ENCODE measurements around the gene ADAMTSL2. TPM values are rescaled to one million over a fixed set of nuclear protein-coding genes. Genes with fewer than 3 reads are reported as not detected.
A peak's percentile ranks its signal among the peaks of the same experiment; 100 is the strongest.

The ADAMTSL2 gene
- total and polyA plus RNA-seq, 7 experiments from 2014 or later: 0.16 to 2.7 (median 0.71) TPM; not detected in 1

GRCh38 chr9:133576875-133577736 lies 42.6 kb downstream of the ADAMTSL2 start:
- no peak overlapping the region for H3K27ac Mint-ChIP-seq
- no peak for DNase-seq
- H3K9me3 Mint-ChIP-seq: peaks cover 0 to 3% (median 0%) of the 10 kb centered on the region in 11 donors
- no peaks in the 10 kb centered on the region for H3K36me3 Mint-ChIP-seq
- no peaks in the 10 kb centered on the region for H3K27me3 ChIP-seq (ENCODE audit: control insufficient read depth in 2 of 2, insufficient read depth in 2 of 2, low read length in 2 of 2)
- intact Hi-C loops (cut with micrococcal nuclease): no loop called here
- peak overlapping the region in 2 of 10 donors; percentile 44 to 64 for H3K4me3 Mint-ChIP-seq
- peaks cover 13 to 46% (median 32%) of the 10 kb centered on the region in 5 donors for H3K27me3 Mint-ChIP-seq
- H3K4me3 ChIP-seq (ENCODE audit: low read length): no peak overlapping the region
- H3K9me3 ChIP-seq (ENCODE audit: control insufficient read depth in 2 of 3, low read length in 3 of 3): no peaks in the 10 kb centered on the region
- ChIA-PET POLR2A (no interaction called here), CTCF (no interaction called here)
- no peak overlapping the region for H3K27ac ChIP-seq (ENCODE audit: low read depth, low read length)
- peaks cover 0 to 13% (median 8%) of the 10 kb centered on the region in 7 donors for H3K4me1 Mint-ChIP-seq
- H3K36me3 ChIP-seq (ENCODE audit: control insufficient read depth in 2 of 3, insufficient read depth in 3 of 3, low read length in 3 of 3): no peaks in the 10 kb centered on the region
- ATAC-seq: no peak
- no peaks in the 10 kb centered on the region for H3K4me1 ChIP-seq (ENCODE audit: control insufficient read depth in 2 of 2, insufficient read depth in 2 of 2, low read length in 2 of 2)

GRCh38 chr9:133577737-133578112 lies 43.2 kb downstream of the ADAMTSL2 start:
- Mint-ChIP-seq H3K9me3 (peaks cover 0 to 3% (median 0%) of the 10 kb centered on the region in 11 donors), H3K27ac (no peak overlapping the region), H3K36me3 (no peaks in the 10 kb centered on the region), H3K4me1 (peaks cover 0 to 13% (median 8%) of the 10 kb centered on the region in 7 donors), H3K4me3 (no peak overlapping the region), H3K27me3 (peaks cover 13 to 52% (median 32%) of the 10 kb centered on the region in 5 donors)
- Histone ChIP-seq H3K4me1 (ENCODE audit: control insufficient read depth in 2 of 2, insufficient read depth in 2 of 2, low read length in 2 of 2) (no peaks in the 10 kb centered on the region), H3K9me3 (ENCODE audit: control insufficient read depth in 2 of 3, low read length in 3 of 3) (no peaks in the 10 kb centered on the region), H3K27ac (ENCODE audit: low read depth, low read length) (no peak overlapping the region), H3K36me3 (ENCODE audit: control insufficient read depth in 2 of 3, insufficient read depth in 3 of 3, low read length in 3 of 3) (no peaks in the 10 kb centered on the region), H3K27me3 (ENCODE audit: control insufficient read depth in 2 of 2, insufficient read depth in 2 of 2, low read length in 2 of 2) (no peaks in the 10 kb centered on the region), H3K4me3 (ENCODE audit: low read length) (no peak overlapping the region)
- ChIA-PET POLR2A (no interaction called here), CTCF (no interaction called here)
- no peak for DNase-seq
- intact Hi-C loops (cut with micrococcal nuclease): no loop called here
- no peak for ATAC-seq

DNA sequence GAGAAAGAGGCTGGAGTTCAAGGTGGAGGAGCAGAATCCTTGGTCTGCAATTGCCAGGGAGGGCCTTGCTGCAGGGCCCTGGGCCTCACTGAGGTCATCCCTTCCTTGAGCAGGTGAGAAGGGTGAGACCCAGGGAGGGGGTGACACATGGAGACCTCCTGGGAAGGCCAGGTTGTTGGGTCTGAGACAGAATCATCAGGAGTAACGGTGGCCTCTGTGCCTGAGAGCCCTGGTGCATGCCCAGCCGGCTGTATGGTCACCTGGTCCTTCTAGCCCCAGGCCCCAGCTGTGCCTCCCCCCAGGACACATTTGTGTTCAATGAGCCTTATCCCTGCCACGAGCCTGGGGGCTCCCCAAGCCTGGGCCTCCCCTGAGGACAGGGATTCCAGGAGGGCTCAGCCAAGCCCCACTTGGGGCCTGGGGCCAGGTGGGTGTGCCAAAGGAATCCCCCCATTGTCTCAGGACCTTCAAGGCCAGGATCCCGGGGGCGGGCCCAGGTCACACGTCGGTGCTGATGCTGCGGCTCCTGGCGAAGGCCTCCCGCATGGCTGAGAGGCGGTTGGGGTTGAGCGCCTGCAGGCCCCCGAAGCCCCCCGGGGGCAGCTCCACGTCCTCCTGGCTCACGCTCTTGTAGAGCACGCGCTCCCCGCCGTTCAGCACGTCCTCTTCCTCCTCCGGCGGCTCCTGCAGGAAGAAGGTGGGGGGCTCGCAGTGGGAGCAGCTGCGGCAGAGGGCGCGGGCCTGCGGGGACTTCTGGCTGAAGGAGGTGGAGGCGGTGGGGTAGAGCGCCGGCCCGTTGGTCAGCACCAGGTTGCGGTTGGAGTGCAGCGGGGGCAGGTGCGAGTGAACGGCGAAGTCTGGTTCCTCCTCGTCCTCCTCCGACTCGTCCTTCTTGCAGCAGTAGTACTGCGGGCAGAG lies 44.3 kb downstream of the ADAMTSL2 start:
- no peaks in the 10 kb centered on the region for H3K27me3 ChIP-seq (ENCODE audit: control insufficient read depth in 2 of 2, insufficient read depth in 2 of 2, low read length in 2 of 2)
- no peak overlapping the region for H3K27ac Mint-ChIP-seq

DNA sequence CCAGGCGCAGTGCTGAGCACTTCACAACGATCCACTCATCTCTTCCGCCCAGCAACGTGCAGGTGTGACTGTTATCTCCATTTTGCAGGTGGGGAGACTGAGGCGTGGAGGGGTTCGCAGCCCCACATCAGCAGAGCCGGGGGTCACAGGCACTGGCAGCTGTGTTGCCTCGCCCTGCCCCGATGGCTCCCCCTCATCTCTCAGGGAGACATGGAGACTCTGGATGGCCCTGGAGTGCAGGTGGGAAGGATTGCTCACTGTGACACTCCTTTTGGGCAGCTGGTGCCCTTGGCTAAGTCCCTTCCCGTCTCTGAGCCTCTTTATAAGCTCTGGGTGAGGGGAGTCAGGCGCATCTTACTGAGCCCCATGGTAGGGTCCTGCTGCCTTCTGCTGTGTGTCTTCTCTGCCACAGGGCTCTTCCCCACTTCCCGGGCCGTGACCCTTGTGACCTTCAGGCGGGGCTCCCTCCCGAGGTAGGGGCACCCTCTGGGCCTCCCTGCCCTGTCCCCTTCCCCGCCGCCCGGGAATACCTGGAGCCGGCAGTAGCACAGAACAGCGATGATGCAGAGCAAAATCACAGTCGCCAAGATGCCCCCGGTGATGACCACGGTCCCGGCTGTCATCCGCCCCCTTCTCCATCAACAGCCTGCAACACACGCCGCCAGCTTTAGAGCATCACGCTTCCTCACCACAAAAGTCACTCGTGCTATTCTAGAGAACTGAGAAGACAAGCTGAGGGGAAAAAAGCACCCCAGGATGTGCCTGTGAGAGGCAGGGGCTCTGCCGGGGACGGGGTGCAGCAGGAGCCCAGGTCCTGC lies 45.3 kb downstream of the ADAMTSL2 start:
- POLR2A ChIA-PET: interaction anchor here (1.0 kb wide), 1 partner anchor 44 kb away, joined by 3 read pairs; no protein-coding TSS in a partner anchor
- intact Hi-C loops (cut with micrococcal nuclease): no loop called here
- ATAC-seq: no peak

More for the DNA sequence above, 44.3 kb downstream of the ADAMTSL2 start:
- H3K36me3 Mint-ChIP-seq: no peaks in the 10 kb centered on the region
- peaks cover 0 to 3% (median 0%) of the 10 kb centered on the region in 11 donors for H3K9me3 Mint-ChIP-seq
- intact Hi-C loops (cut with micrococcal nuclease): no loop called here
- H3K4me1 Mint-ChIP-seq: peaks cover 0 to 13% (median 8%) of the 10 kb centered on the region in 7 donors
- Histone ChIP-seq H3K4me1 (ENCODE audit: control insufficient read depth in 2 of 2, insufficient read depth in 2 of 2, low read length in 2 of 2) (no peaks in the 10 kb centered on the region), H3K9me3 (ENCODE audit: control insufficient read depth in 2 of 3, low read length in 3 of 3) (no peaks in the 10 kb centered on the region), H3K4me3 (ENCODE audit: low read length) (no peak overlapping the region), H3K36me3 (ENCODE audit: control insufficient read depth in 2 of 3, insufficient read depth in 3 of 3, low read length in 3 of 3) (no peaks in the 10 kb centered on the region), H3K27ac (ENCODE audit: low read depth, low read length) (no peak overlapping the region)
- CTCF ChIA-PET: no interaction called here
- peaks cover 13 to 57% (median 33%) of the 10 kb centered on the region in 5 donors for H3K27me3 Mint-ChIP-seq
- H3K4me3 Mint-ChIP-seq: no peak overlapping the region
- POLR2A ChIA-PET: interaction anchor here (1.0 kb wide), 1 partner anchor 45 kb away, joined by 3 read pairs; no protein-coding TSS in a partner anchor
- DNase-seq (no peak), ATAC-seq (no peak)

DNA sequence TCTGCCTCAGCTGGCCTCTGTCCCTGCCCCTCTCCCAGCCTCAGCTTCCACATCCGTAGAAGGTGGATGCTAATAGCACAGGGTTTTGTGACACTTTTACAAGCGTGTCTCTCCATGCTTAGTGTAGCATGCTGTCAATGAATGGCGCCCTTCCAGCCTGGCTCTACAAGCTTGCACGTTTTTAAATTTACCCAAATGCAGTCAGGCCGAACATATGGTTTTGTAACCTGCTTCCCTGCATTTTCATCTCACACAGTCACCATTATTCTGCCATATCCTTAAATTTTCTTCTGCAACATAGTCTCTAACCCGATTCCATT lies 45.9 kb downstream of the ADAMTSL2 start:
- Mint-ChIP-seq H3K36me3 (peaks cover 0 to 4% (median 0%) of the 10 kb centered on the region in 5 donors), H3K27me3 (peaks cover 29 to 68% (median 49%) of the 10 kb centered on the region in 5 donors), H3K4me3 (no peak overlapping the region), H3K27ac (no peak overlapping the region), H3K9me3 (peaks cover 0 to 3% (median 0%) of the 10 kb centered on the region in 11 donors), H3K4me1 (peaks cover 0 to 16% (median 15%) of the 10 kb centered on the region in 7 donors)
- ChIA-PET POLR2A (no interaction called here), CTCF (no interaction called here)
- H3K4me3 ChIP-seq (ENCODE audit: low read length): no peak overlapping the region
- intact Hi-C loops (cut with micrococcal nuclease): no loop called here
- H3K4me1 ChIP-seq (ENCODE audit: control insufficient read depth in 2 of 2, insufficient read depth in 2 of 2, low read length in 2 of 2): peaks cover 0 to 8% of the 10 kb centered on the region in 2 donors
- DNase-seq (no peak), ATAC-seq (no peak)
- H3K36me3 ChIP-seq (ENCODE audit: control insufficient read depth in 2 of 3, insufficient read depth in 3 of 3, low read length in 3 of 3): no peaks in the 10 kb centered on the region
- peaks cover 0 to 10% of the 10 kb centered on the region in 2 donors for H3K27me3 ChIP-seq (ENCODE audit: control insufficient read depth in 2 of 2, insufficient read depth in 2 of 2, low read length in 2 of 2)
- H3K9me3 ChIP-seq (ENCODE audit: control insufficient read depth in 2 of 3, low read length in 3 of 3): no peaks in the 10 kb centered on the region
- no peak overlapping the region for H3K27ac ChIP-seq (ENCODE audit: low read depth, low read length)

More for the DNA sequence above, 45.3 kb downstream of the ADAMTSL2 start:
- peaks cover 0 to 3% (median 0%) of the 10 kb centered on the region in 11 donors for H3K9me3 Mint-ChIP-seq
- CTCF ChIA-PET: no interaction called here
- no peak overlapping the region for H3K4me3 Mint-ChIP-seq
- H3K27ac ChIP-seq (ENCODE audit: low read depth, low read length): no peak overlapping the region
- H3K4me1 ChIP-seq (ENCODE audit: control insufficient read depth in 2 of 2, insufficient read depth in 2 of 2, low read length in 2 of 2): peaks cover 0 to 4% of the 10 kb centered on the region in 2 donors
- H3K27me3 ChIP-seq (ENCODE audit: control insufficient read depth in 2 of 2, insufficient read depth in 2 of 2, low read length in 2 of 2): peaks cover 0 to 7% of the 10 kb centered on the region in 2 donors
- no peak for DNase-seq
- H3K36me3 Mint-ChIP-seq: peaks cover 0 to 4% (median 0%) of the 10 kb centered on the region in 5 donors
- peaks cover 0 to 16% (median 14%) of the 10 kb centered on the region in 7 donors for H3K4me1 Mint-ChIP-seq
- H3K9me3 ChIP-seq (ENCODE audit: control insufficient read depth in 2 of 3, low read length in 3 of 3): no peaks in the 10 kb centered on the region
- no peak overlapping the region for H3K4me3 ChIP-seq (ENCODE audit: low read length)
- H3K36me3 ChIP-seq (ENCODE audit: control insufficient read depth in 2 of 3, insufficient read depth in 3 of 3, low read length in 3 of 3): no peaks in the 10 kb centered on the region
- no peak overlapping the region for H3K27ac Mint-ChIP-seq
- peaks cover 24 to 66% (median 43%) of the 10 kb centered on the region in 5 donors for H3K27me3 Mint-ChIP-seq

- H3K4me3 Mint-ChIP-seq: no peak overlapping the region
- peaks cover 0 to 4% (median 0%) of the 10 kb centered on the region in 5 donors for H3K36me3 Mint-ChIP-seq
- Histone ChIP-seq H3K36me3 (ENCODE audit: control insufficient read depth in 2 of 3, insufficient read depth in 3 of 3, low read length in 3 of 3) (no peaks in the 10 kb centered on the region), H3K9me3 (ENCODE audit: control insufficient read depth in 2 of 3, low read length in 3 of 3) (no peaks in the 10 kb centered on the region), H3K4me1 (ENCODE audit: control insufficient read depth in 2 of 2, insufficient read depth in 2 of 2, low read length in 2 of 2) (peaks cover 0 to 8% of the 10 kb centered on the region in 2 donors), H3K27ac (ENCODE audit: low read depth, low read length) (no peak overlapping the region), H3K4me3 (ENCODE audit: low read length) (no peak overlapping the region), H3K27me3 (ENCODE audit: control insufficient read depth in 2 of 2, insufficient read depth in 2 of 2, low read length in 2 of 2) (peaks cover 0 to 13% of the 10 kb centered on the region in 2 donors)
- ChIA-PET CTCF (no interaction called here), POLR2A (no interaction called here)
- peaks cover 0 to 16% (median 16%) of the 10 kb centered on the region in 7 donors for H3K4me1 Mint-ChIP-seq
- intact Hi-C loops (cut with micrococcal nuclease): no loop called here
- peaks cover 35 to 65% (median 54%) of the 10 kb centered on the region in 5 donors for H3K27me3 Mint-ChIP-seq
- H3K27ac Mint-ChIP-seq: no peak overlapping the region
- no peak for ATAC-seq
- H3K9me3 Mint-ChIP-seq: peaks cover 0 to 3% (median 0%) of the 10 kb centered on the region in 11 donors
- no peak for DNase-seq
Measured at GRCh38 chr9:133581011-133581410, 46.5 kb downstream of the ADAMTSL2 start.

Measured in naive thymus-derived CD4-positive, alpha-beta T cell (primary cell).